H1 (cell line): ENCODE data around the gene ABCC6. TPM values are rescaled to one million over a fixed set of nuclear protein-coding genes. Genes with fewer than 3 reads are reported as not detected.
"Not testable (repeated sequence)": the region's sequence is repeated elsewhere in the genome, so short reads cannot be mapped to it uniquely, and the experiment has no call there.

ENCODE experiments used
- CTCF ChIA-PET: fragments of 300-600 bp; sonication (Branson Sonifier 250); formaldehyde crosslinking; loops from one replicate; lab custom pipeline; 2021; ENCODE audit not compliant: partially characterized antibody; lab: Charles Lee
- POLR2A ChIA-PET: fragments of 300-600 bp; sonication (Branson Sonifier 250); formaldehyde crosslinking; loops from one replicate; lab custom pipeline; 2021; ENCODE audit warnings: inconsistent platforms; ENCODE audit not compliant: partially characterized antibody; lab: Charles Lee
- DNase-seq, 2 experiments: peaks; one replicate each; pipeline versions ENCODE4 v3.0.0 to v3.0.0-alpha.2; 2010 to 2022; ENCODE audit warnings: low spot score in 2 of 2, low read depth in 1 of 2, mixed read lengths in 1 of 2
- FAIRE-seq: peaks from 2 replicates; lab custom pipeline; 2011; peaks lifted over from hg19 to GRCh38; lab: Jason Lieb, UNC
- H2AFZ ChIP-seq: 2 replicates; pipeline ENCODE4 v1.8.1; 2012; ENCODE audit warnings: low read length, inconsistent platforms
- H2AK5ac ChIP-seq: 2 replicates; pipeline ENCODE4 v1.6.1; 2013; ENCODE audit warnings: low read depth, low read length
- H2BK120ac ChIP-seq: replicated peaks from 2 replicates; pipeline ENCODE3; 2013; ENCODE audit warnings: low read depth, low read length, inconsistent platforms
- H2BK12ac ChIP-seq: 2 replicates; pipeline ENCODE4 v1.6.1; 2013; ENCODE audit warnings: low read depth, low read length
- H2BK15ac ChIP-seq: 2 replicates; pipeline ENCODE4 v1.6.1; 2013; ENCODE audit warnings: low read length
- H2BK20ac ChIP-seq: 2 replicates; pipeline ENCODE4 v1.6.1; 2013; ENCODE audit warnings: low read length
- H2BK5ac ChIP-seq: 2 replicates; pipeline ENCODE4 v1.6.1; 2013; ENCODE audit warnings: low read depth, low read length
- H3K14ac ChIP-seq: 2 replicates; pipeline ENCODE4 v1.6.1; 2013; ENCODE audit warnings: inconsistent platforms; ENCODE audit not compliant: insufficient read length
- H3K18ac ChIP-seq: 2 replicates; pipeline ENCODE4 v1.6.1; 2013; ENCODE audit warnings: low read length; ENCODE audit errors: extremely low read depth
- H3K23ac ChIP-seq: 2 replicates; pipeline ENCODE4 v1.6.1; 2013; ENCODE audit warnings: inconsistent platforms; ENCODE audit not compliant: insufficient read length
- H3K23me2 ChIP-seq: 2 replicates; pipeline ENCODE4 v1.6.1; 2013; ENCODE audit warnings: low read depth, low read length
- H3K27ac ChIP-seq: 2 replicates; pipeline ENCODE4 v1.6.1; 2011; ENCODE audit warnings: low read depth, low read length, inconsistent platforms
- H3K27me3 ChIP-seq, 4 experiments: replicated peaks in 1 of 4; 1 replicate in 1 of 4; 2 replicates in 3 of 4; pipeline versions ENCODE4 v1.6.1 to v1.8.1; 2011 to 2013; ENCODE audit warnings: low read length in 3 of 4, mild to moderate bottlenecking in 3 of 4, inconsistent platforms in 2 of 4, mixed read lengths in 2 of 4, moderate library complexity in 1 of 4; ENCODE audit not compliant: control insufficient read depth in 3 of 4, insufficient read depth in 3 of 4; ENCODE audit errors: extremely low read depth in 1 of 4
- H3K36me3 ChIP-seq, 4 experiments: 2 replicates each; pipeline versions ENCODE4 v1.6.1 to v1.8.1; 2011 to 2013; ENCODE audit warnings: mild to moderate bottlenecking in 4 of 4, low read length in 3 of 4, moderate library complexity in 2 of 4, control low read depth in 1 of 4, inconsistent platforms in 1 of 4; ENCODE audit not compliant: insufficient read depth in 4 of 4, control insufficient read depth in 2 of 4
- H3K4ac ChIP-seq: replicated peaks from 2 replicates; pipeline ENCODE3; 2013; ENCODE audit warnings: low read length, low read depth, mixed read lengths, inconsistent platforms; ENCODE audit not compliant: insufficient read length
- H3K4me1 ChIP-seq, 4 experiments: replicated peaks in 1 of 4; 1 replicate in 1 of 4; 2 replicates in 3 of 4; pipeline versions ENCODE4 v1.6.1 to v1.8.1; 2011 to 2013; ENCODE audit warnings: low read length in 3 of 4, inconsistent platforms in 2 of 4, mixed read lengths in 1 of 4; ENCODE audit not compliant: insufficient read depth in 4 of 4, control insufficient read depth in 3 of 4
- H3K4me2 ChIP-seq, 2 experiments: 2 replicates each; pipeline versions ENCODE4 v1.6.1 to v1.8.1; 2011 to 2013; ENCODE audit warnings: low read depth in 2 of 2, low read length in 2 of 2, control low read depth in 1 of 2, inconsistent platforms in 1 of 2, mild to moderate bottlenecking in 1 of 2; ENCODE audit not compliant: insufficient read depth in 1 of 2
- H3K4me3 ChIP-seq, 4 experiments: fragments of 200-600, 300-600 bp in 1 of 4; sonication (generic), shearing (Covaris generic), sonication (Bioruptor Twin) in 1 of 4; 2 replicates each; pipeline versions ENCODE4 v1.5.1 to v1.8.1; 2011 to 2016; ENCODE audit warnings: low read length in 4 of 4, low read depth in 3 of 4, control low read depth in 2 of 4, inconsistent platforms in 2 of 4, mild to moderate bottlenecking in 2 of 4, mixed read lengths in 1 of 4, moderate library complexity in 1 of 4; ENCODE audit not compliant: insufficient read depth in 2 of 4; ENCODE audit errors: extremely low read depth in 1 of 4
- H3K56ac ChIP-seq: replicated peaks from 2 replicates; pipeline ENCODE3; 2013; ENCODE audit warnings: low read depth, mild to moderate bottlenecking, mixed read lengths, low read length, inconsistent platforms; ENCODE audit not compliant: insufficient read length
- H3K79me1 ChIP-seq: 2 replicates; pipeline ENCODE4 v1.6.1; 2013; ENCODE audit warnings: low read depth, low read length, control low read depth
- H3K79me2 ChIP-seq, 2 experiments: 2 replicates each; pipeline versions ENCODE4 v1.6.1 to v1.8.1; 2012 to 2013; ENCODE audit warnings: low read length in 2 of 2, mild to moderate bottlenecking in 2 of 2, inconsistent platforms in 1 of 2; ENCODE audit not compliant: insufficient read depth in 2 of 2, control insufficient read depth in 1 of 2
- H3K9ac ChIP-seq, 4 experiments: replicated peaks in 1 of 4; 1 replicate in 1 of 4; 2 replicates in 3 of 4; pipeline versions ENCODE4 v1.6.1 to v1.8.1; 2011 to 2013; ENCODE audit warnings: low read depth in 3 of 4, low read length in 3 of 4, control low read depth in 2 of 4, mild to moderate bottlenecking in 2 of 4, moderate library complexity in 2 of 4, inconsistent platforms in 1 of 4; ENCODE audit errors: extremely low read depth in 1 of 4
- H3K9me3 ChIP-seq, 2 experiments: 2 replicates each; pipeline versions ENCODE4 v1.6.1 to v1.8.1; 2012 to 2013; ENCODE audit warnings: mild to moderate bottlenecking in 2 of 2, moderate library complexity in 2 of 2, control low read depth in 1 of 2, inconsistent platforms in 1 of 2, low read depth in 1 of 2, low read length in 1 of 2, mixed read lengths in 1 of 2; ENCODE audit not compliant: insufficient read depth in 2 of 2
- H4K20me1 ChIP-seq, 2 experiments: replicated peaks in 1 of 2; 2 replicates each; pipeline versions ENCODE3 to v1.8.1; 2011 to 2013; ENCODE audit warnings: inconsistent platforms in 2 of 2, low read length in 2 of 2, mild to moderate bottlenecking in 1 of 2; ENCODE audit not compliant: insufficient read depth in 2 of 2, control insufficient read depth in 1 of 2
- H4K5ac ChIP-seq: 2 replicates; pipeline ENCODE4 v1.6.1; 2013; ENCODE audit warnings: low read length, low read depth, mixed read lengths, inconsistent platforms; ENCODE audit not compliant: insufficient read length
- H4K8ac ChIP-seq: 2 replicates; pipeline ENCODE4 v1.8.0; 2013; ENCODE audit warnings: mild to moderate bottlenecking, moderate library complexity, low read length, inconsistent platforms; ENCODE audit not compliant: insufficient read depth; ENCODE audit errors: extremely low read depth
- H4K91ac ChIP-seq: replicated peaks from 2 replicates; pipeline ENCODE3; 2013; ENCODE audit warnings: low read length, mixed read lengths, inconsistent platforms; ENCODE audit not compliant: insufficient read length
- WGBS, 2 experiments: shearing (Covaris generic) in 1 of 2; methylation state at CpG; one replicate each; pipeline versions ENCODE4 v1.1.6 to v1.1.7; 2013 to 2015; ENCODE audit warnings: low lambda C conversion rate in 2 of 2, mixed read lengths in 2 of 2, inconsistent platforms in 1 of 2, low coverage in 1 of 2, missing lambda C conversion rate in 1 of 2; ENCODE audit not compliant: insufficient replicate concordance in 2 of 2, insufficient coverage in 1 of 2, insufficient read length in 1 of 2; ENCODE audit errors: extremely low coverage in 1 of 2, missing lambda C conversion rate in 1 of 2; 5-methylcytosine and 5-hydroxymethylcytosine counted together
- polyA plus RNA-seq, 7 experiments: library from polyadenylated mRNA; depleted of rRNA in 3 of 7; stranded (reverse) in 5 of 7; unstranded in 2 of 7; fragments of >200 nt in 5 of 7; fragments of 200-250 nt in 2 of 7; gene quantifications; 1 replicate in 5 of 7; 2 replicates in 1 of 7; 4 replicates in 1 of 7; pipeline versions ENCODE4 v1.2.1 to v1.2.3, GENCODE V29; 2011 to 2013; ENCODE audit warnings: missing spikeins in 2 of 7, mixed read lengths in 2 of 7
- total RNA-seq: library from RNA; stranded (reverse); fragmentation: NEBNext Ultra II Directional; extraction: Animal tissue kit (Norgen Biotek cat#: 25700); gene quantifications from 2 replicates; pipeline ENCODE4 v1.2.1, GENCODE V29; 2021

ABCC6 gene
- total and polyA plus RNA-seq, 2 of the 8 experiments (the other 6 are each of a cell fraction or from before 2014, with no cell fraction given): 1.6 to 1.8 TPM

GRCh38 chr16:16161840-16162239 lies 61.5 kb downstream of the ABCC6 start:
- H2AFZ ChIP-seq, H2BK5ac ChIP-seq, H3K4me2 ChIP-seq, H2BK120ac ChIP-seq, H3K18ac ChIP-seq, H3K56ac ChIP-seq, H2BK12ac ChIP-seq, H2AK5ac ChIP-seq, H3K4me3 ChIP-seq, H4K91ac ChIP-seq, H2BK15ac ChIP-seq, H3K79me1 ChIP-seq, POLR2A ChIA-PET, H3K23me2 ChIP-seq, H3K9ac ChIP-seq, H3K27ac ChIP-seq, H3K36me3 ChIP-seq, H4K8ac ChIP-seq, FAIRE-seq, H3K23ac ChIP-seq, H4K20me1 ChIP-seq, H4K5ac ChIP-seq, H3K79me2 ChIP-seq, H3K4me1 ChIP-seq, H2BK20ac ChIP-seq, DNase-seq, H3K27me3 ChIP-seq, H3K14ac ChIP-seq, H3K4ac ChIP-seq: not testable (repeated sequence)
- H3K9me3 ChIP-seq: peaks cover 22 to 26% of the 10 kb centered on the region in 2 experiments
- CTCF ChIA-PET: interaction anchor here (0.6 kb wide), 1 partner anchor 8 kb away, joined by 5 read pairs; no protein-coding TSS in a partner anchor
- WGBS, 2 experiments: 85% methylated on average over 5 of the region's 5 CpGs; no CpG with 5 or more reads in 1 of the 2 experiments
